IPS-NIHi7 (cell line): ENCODE data around the gene TMEM238.

Experiments
- DNase-seq: peaks from one replicate; pipeline ENCODE4 v3.0.0; 2012; ENCODE audit warnings: mixed read lengths; ENCODE audit errors: extremely low spot score

Gene TMEM238

GRCh38 chr19:55377356-55378131 lies 6.5 kb downstream of the TMEM238 start:
- DNase-seq = no peak

GRCh38 chr19:55376241-55376933 lies 7.7 kb downstream of the TMEM238 start, which contains the start of gene TMEM190:
TMEM190 (plus strand) TSS chr19:55376826; CDS start chr19:55376854, 28 bp downstream.
- no peak for DNase-seq

DNA sequence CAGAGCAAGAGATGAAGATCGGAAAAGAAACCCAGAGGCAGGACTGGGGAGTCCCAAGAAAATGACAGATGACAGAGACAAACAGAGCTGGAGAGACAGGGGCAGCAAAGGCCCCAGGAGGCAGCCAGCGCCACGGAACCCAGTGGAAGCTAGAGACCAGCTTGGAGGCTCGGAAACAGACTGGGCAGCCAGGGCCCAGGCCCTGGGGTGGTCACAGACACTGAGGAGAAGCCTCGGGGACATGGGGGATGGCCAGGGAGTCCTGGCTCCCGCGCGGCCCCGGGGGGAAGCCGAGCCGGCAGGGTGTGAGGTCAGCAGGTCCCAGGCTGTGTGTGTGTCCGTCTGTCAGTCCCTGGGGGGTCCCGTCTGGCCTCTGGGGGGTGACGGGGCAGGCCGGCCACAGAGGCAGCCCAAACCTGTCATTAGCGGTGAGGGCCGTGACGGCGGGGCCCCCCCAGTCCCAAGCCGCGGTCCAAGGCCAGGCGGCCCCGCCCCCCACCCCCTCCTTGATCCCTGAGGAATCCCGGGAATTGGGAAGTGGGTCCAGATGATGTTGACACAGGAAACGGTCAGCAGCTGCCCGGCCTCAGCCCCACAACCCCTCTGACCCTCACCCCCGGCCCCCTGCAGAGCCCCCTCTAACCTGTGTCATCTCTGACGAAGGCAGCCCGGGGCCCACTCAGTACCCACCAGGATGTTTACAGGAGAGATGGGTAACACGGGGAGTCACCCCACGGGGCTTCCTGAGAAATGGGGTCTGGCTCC lies 9.9 kb downstream of the TMEM238 start:
- no peak for DNase-seq

GRCh38 chr19:55373306-55373992 lies 10.6 kb downstream of the TMEM238 start:
- no peak for DNase-seq

GRCh38 chr19:55372316-55373081 lies 11.6 kb downstream of the TMEM238 start:
- DNase-seq = no peak

DNA sequence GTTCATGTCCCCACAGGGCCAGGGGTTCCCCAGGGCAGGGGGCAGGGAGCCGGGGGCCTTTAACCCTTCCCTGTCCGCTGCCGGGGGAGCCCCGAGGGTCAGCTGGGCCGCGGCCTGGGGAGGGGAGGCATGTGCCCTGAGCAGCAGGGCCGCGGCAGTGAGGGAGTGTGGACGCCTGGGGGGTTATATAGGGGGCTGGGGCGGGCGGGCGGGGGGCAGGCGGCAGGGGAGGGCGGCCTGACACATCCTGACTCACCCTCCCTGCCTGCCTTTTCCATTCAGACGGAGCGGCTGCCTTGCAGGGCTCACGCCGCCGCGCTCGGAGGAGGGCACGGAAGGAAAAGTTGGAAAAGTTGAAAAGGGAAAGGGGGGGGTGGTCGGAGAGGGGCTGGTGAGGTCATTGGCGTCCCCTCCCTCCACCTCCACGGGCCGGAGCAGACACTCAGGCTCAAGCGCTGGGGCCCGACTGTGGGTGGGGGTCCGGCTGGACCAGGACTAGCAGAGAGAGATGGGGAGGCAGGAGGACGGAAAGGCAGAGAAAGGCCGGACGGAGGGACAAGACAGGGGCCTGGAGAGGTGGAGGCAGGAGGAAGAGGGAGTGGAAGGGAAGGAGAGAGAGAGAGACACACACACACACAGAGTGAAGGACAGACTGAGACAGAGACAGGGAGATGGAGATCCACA lies 13.6 kb downstream of the TMEM238 start, which contains the start of gene IL11:
IL11 (minus strand) TSS at position 159 of the 684 bp plus-strand sequence; CDS start at position 6, 153 bp downstream.
- DNase-seq = no peak

GRCh38 chr19:55369653-55370304 lies 14.3 kb downstream of the TMEM238 start:
- DNase-seq = peak; percentile 86

- DNase-seq = peak; percentile 70
Observed at GRCh38 chr19:55368701-55369563, 15.2 kb downstream of the TMEM238 start.

DNA sequence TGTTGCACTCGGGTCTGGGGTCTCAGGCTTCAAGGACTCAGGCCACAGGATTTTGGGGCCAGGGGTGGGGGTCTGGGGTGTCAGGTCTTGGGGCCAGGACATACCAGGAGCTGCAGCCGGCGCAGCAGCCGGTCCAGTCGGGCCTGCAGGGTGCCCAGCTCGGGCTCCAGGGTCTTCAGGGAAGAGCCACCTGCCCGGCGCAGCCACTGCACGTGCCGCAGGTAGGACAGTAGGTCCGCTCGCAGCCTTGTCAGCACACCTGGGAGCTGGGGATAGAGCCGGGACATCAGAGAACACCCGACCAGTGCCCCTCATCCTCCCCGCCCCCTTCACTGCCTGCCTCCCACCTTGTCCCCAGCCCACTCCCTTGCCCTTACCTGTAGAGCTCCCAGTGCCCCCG lies 16.0 kb downstream of the TMEM238 start:
- no peak for DNase-seq

DNA sequence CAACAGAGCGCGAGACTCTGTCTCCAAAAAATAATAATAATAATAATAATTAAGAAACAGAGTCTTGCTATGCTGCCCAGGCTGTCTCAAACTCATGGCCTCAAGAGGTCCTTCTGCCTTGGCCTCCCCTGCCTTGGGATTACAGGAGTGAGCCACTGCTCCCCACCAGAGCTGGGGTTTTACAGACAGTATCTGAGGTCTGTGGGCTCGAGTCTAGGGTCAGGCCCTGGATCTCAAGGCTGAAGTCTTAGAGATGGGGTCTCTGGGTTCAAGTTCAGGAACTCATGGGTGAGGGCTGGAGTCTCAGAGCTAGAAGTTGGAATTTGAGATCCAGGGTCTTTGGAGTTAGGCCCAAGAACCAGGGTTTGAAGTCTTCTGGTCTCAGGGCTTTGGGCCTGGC lies 17.3 kb downstream of the TMEM238 start:
- no peak for DNase-seq

DNA sequence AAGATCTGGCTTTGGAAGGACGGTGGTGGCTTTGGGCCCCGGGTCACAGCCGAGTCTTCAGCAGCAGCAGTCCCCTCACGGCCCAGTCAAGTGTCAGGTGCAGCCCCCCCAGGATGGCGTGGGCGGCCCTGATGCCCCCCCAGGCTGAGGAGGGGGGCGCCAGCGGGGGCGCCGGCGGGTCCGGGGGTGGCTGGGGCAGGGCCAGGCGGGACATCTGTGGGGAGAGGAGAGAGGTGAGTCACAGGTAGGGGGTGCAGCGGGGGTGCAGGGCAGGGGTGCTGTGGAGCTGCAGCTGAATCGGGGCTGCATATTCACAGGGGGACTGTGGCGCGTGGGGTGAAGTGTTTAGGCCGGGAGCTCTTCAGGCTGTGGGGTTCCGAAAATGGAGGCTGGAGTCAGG lies 18.1 kb downstream of the TMEM238 start:
- no peak for DNase-seq

GRCh38 chr19:55365245-55365644 lies 18.8 kb downstream of the TMEM238 start:
- DNase-seq = no peak

DNA sequence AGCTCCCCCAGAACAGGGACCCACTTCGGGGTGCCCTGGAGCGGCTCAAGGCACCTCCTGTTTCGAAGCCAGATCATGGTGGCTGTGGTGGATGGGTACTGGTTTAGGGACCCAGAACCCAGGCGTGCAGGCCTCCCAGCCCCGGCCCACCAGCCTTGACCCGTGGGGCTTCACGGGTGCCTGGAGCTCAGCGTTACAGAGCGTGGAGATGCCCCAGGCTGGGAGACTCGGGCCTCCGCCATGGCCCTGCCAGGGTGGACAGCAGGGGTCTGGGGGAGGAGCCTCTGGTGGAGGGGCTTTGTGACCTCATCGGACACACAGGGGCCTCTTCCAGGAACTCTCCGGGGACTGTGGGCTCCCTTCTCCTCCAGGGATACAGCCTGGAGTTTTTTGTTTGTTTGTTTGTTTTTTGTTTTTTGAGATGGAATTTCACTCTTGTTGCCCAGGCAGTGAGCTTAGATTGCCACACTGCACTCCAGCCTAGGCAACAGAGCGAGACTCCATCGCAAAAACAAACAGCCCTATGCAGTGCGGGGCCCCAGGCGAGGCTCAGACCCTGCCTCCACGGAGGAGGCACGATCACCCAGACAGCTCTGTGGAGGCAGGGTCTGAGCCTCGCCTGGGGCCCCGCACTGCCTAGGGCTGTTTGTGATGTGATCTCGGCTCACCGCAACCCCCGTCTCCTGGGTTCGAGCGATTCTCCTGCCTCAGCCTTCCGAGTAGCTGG lies 20.9 kb downstream of the TMEM238 start, which contains the start of gene GARIN5B:
GARIN5B (minus strand) TSS at position 271 of the 727 bp plus-strand sequence; CDS start at position 77, 194 bp downstream.
- no peak for DNase-seq

GRCh38 chr19:55362174-55362989 lies 21.7 kb downstream of the TMEM238 start:
- no peak for DNase-seq

- DNase-seq = no peak
Observed at GRCh38 chr19:55360902-55361301, 23.2 kb downstream of the TMEM238 start.

DNA sequence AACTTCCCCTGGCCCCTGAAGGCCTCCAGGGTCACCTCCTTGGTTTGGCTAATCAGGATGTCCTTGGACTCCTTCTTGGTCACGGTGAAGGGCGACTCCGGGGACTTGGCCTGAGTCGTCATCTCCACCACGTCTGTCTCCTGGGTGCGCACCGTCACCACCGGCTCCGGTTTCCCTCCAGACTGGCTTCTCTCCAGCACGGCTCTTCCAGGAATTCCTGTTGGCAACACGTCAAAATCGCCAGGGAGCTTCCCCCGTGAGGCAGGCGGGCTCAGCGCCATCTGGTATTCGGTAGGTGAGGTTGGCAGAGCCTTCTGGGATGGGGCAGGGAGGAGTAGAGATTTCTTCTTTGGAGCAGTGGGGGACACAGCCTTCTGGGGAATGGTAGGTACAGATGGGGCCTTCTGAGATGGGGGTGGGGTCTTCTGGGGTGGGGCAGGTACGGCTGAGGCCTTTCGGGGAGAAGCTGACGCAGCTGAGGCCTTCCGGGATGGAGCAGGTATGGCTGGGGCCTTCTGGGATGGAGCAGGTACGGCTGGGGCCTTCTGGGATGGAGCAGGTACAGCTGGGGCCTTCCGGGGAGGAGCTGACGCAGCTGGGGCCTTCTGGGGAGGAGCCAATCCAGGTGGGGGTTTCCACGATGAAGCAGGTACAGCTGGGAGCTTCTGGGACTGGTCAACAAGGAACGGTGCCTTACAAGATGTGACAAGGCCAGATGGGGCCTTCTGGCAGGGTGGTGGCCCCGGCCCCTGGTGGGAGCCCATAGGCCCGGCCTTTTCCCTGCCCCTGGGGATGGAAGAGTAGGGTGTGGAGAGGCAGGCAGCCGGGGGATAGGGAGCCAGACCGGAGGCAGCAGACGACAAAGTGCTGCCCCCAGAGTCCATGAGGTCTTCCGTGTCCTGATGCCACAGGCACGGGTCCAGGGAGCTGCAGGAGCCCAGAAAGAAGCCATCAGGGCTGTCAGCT lies 24.9 kb downstream of the TMEM238 start:
- DNase-seq = no peak
